Fibroblast of skin of right quadriceps (primary cell): Measurements from ENCODE around the gene TUBB4A.
"Not testable (repeated sequence)": the region's sequence is repeated elsewhere in the genome, so short reads cannot be mapped to it uniquely, and the experiment has no call there.

Source experiments
- DNase-seq: peaks from one replicate; pipeline ENCODE4 v3.0.0-alpha.2; 2013

TUBB4A gene

DNA sequence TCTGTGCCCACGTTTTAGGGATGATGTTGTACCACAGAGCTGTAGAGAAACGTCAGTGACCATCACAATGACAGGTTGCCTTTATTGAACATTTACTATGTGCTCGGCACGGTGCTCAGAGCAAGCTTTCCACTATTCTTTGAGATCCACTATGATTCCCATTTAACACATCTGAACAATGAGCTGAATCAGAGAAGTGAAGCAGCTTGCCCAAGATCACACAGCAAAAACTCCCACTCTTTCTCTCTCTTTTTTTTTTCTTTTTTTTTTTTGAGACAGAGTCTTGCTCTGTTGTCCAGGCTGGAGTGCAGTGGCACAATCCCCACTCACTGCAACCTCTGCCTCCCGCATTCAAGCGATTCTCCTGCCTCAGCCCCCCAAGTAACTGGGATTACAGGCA lies 20.6 kb upstream of the TUBB4A start:
- no peak for DNase-seq

DNA sequence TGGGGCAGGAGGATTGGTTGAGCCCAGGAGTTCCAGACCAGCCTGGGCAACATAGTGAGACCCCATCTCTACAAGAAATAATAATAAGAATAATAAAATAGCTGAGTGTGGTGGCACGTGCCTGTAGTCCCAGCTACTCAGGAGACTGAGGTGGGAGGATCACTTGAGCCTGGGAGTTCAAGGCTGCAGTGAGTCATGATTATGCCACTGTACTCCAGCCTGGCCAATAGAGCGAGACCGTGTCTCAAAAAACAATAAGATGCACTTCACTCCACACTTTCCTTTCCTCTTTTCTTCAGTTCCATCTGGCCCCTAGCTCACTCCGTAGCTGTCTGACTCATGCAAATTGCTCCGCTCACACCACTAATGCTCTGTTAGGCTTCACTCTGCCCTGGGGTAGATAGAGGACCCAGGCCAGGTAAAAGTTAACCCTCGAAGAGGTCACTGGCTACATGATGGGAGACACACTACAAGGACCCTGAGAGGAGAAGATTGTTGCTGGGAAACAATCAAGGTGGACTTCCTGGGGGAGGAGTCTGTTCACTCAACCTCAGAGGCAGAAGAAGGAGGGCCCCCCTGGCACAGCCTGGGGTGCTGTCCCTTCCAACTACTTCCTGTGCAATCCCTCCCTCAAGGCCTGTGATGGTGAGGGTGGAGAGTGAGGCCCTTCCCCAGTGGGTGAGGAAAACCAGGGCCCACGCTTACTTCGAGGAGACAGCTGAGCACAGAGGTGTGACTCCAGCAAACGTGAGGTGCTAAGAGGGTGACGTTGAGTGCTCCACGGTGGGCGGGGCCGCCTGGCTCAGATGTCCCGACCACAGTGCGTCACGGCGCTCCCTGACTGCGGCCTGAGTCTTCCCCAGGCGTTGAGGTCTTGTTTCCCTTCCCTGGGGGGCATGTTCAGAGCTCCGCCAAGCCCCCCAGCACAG lies 19.9 kb upstream of the TUBB4A start:
- no peak for DNase-seq

DNA sequence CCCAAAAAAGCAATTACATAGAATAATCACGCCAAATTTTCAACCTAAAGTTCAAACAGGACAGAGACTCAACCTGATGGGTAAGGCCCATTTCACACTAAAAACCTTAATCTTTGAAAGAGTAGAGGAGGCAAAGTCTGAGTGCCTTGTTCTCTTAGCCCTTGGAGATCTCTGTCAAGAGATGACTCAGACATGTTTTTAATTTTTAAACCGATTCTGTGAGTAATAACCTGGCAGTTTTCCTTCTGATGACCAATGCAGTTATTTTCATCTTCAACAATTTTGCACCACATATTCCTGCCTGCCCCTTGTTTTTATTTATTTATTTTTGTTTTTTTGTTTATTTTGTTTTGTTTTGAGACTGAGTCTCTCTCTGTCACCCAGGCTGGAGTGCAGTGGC lies 17.2 kb upstream of the TUBB4A start:
- peak; percentile 80 for DNase-seq

DNA sequence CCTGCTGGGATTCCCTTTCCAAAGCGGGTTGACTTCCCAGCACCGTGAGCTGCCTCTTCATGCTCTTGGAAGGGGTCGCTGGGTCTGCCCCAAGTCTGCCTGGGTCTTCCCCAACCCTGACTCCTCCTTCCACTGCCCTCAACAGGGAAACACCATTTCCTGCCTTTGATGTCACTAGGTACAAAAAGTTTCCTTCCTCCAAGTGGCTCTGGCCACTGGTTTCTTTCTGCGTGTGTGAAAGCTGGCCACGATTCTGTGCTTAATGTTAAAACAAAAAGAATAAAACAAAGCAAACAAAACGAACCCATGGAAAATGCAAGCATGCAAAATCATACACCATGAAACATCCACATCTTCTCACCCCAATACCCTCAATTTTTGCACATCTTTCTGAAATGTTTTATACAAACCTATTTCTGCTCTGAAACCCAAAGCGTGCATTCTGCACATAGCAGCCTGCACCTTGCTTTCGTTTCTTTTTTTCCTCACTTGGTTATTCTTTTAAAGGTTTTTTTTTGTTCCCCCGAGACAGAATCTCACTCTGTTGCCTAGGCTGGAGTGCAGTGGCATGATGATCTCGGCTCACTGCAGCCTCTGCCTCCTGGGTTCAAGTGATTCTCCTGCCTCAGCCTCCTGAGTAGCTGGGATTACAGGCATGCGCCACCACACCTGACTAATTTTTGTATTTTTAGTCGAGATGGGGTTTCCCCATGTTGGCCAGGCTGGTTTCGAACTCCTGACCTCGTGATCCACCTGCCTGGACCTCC lies 16.2 kb upstream of the TUBB4A start:
- no peak for DNase-seq

DNA sequence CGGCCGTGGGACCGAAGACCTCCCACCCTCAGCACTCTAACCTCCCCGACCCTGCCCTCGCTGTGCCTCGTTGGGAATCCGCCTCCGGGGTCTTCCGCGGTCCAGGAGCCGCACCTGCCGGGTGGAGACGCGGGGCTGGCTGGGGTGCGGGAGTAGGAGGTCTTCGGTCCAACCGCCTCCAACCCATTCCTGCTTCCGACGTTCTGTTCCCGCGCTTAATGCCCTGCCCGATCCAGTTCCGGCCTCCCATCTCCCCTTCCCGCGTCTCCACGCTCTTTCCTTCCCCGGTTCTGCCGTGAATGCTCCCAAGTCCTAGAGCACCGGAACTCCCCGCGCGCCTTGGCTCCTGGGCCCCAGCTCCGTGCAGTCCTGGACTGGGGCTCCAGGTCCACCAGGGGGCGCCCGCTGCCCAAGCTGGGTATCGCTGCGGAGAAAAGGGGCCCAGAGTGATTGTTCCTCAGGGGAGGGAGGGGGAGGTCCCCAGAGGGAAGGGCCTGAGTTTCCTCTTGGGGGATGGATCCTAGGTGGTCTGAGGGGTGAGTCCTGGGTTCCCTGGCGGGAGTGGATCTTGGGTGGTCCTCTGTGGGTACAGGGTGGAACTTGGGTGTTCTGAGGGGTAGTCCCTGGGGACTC lies 14.7 kb upstream of the TUBB4A start:
- peak; percentile 83 for DNase-seq

DNA sequence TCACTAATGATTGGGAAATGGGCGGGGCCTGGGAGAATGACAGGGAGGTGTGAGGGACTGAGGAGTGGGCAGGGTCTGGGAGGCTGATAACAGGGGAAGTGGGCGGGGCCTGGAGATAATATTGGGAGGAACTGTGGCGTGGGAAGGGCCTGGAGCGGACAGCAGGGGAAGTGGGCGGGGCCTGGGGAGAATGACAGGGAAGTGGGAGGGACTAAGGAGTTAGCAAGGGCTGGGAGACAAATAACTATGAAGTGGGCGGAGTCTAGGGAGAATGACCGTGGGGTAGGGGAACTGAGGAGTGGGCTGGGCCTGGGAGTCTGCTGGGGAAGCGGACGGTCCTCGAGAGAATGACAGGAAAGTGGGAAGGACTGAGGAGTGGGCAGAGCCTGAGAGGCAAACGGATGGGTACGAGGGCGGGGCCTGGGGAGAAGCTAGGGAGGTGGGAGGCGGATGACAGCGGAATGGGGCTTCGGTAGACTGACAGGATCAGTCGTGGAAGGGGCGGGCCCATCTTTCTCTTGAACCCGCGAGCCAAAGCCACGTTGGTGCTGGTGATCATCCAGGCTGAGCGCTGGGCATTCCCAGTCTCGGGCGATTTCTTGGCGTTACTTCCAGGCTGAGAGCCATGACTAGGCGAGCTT lies 14.0 kb upstream of the TUBB4A start:
- peak; percentile 90 for DNase-seq

DNA sequence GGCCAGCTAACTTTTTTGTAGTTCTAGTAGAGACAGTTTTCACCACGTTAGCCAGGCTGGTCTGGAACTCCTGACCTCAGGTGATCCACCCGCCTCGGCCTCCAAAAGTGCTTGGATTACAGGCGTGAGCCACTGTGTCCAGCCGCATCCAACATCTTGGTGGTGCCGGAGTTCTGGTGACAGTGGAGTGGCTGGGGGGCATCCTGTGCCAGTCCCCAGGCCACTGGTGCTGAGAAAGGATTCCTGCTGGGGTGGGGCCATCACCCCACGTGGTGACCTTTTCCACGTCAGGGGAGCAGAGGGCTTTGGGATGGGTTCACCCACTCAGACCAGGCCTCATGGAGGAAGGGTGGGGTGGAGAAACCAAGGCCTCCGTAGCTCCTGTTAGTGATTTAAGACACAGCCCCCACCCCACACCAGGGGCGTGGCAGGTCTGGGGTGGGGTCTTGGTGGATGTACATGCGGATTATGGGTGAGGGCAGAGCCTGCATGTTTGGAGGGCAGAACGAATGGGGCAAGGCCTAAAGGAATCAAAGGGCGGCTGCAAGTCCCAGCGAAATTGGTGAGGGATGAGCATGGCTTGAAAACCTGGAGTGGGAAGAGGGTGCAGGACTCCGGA lies 12.9 kb upstream of the TUBB4A start:
- DNase-seq: no peak

DNA sequence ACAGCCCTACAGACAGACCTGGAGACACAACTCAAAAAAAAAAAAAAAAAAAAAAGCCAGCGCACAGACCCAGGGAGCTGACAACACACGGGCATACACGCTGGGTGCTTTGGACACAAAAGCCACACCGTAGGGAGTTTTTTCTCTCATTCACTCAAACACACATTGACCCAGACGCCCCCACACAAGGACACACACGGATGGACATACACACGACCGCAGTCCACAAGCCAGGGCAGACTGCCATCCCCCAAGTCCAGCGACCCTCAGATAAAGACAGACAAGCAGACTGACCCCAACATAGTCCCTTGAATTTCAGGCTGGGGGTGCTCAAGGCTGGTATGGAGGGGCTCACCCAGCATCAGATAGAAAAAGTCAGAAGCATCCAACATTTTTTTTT lies 12.0 kb upstream of the TUBB4A start:
- DNase-seq: no peak

DNA sequence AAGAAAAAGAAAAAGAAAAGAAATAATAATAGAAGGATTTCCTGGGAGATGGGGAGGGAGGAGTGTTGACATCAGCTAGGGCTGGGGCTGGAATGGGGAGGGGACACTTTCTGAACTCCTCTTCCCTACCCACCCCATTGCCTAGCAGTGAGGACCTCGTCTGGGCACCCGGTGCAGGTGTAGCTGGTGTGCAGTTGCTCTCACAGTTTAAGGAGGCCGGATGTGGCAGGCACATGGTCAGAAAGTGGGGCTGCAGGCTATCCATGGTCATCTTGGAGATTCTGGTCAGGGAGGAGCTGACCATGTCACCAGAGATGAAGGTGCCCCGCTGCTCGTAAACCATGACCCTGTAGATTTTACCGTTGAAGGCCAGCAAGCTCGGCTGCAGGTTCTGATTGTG lies 8.5 kb upstream of the TUBB4A start:
- no peak for DNase-seq

DNA sequence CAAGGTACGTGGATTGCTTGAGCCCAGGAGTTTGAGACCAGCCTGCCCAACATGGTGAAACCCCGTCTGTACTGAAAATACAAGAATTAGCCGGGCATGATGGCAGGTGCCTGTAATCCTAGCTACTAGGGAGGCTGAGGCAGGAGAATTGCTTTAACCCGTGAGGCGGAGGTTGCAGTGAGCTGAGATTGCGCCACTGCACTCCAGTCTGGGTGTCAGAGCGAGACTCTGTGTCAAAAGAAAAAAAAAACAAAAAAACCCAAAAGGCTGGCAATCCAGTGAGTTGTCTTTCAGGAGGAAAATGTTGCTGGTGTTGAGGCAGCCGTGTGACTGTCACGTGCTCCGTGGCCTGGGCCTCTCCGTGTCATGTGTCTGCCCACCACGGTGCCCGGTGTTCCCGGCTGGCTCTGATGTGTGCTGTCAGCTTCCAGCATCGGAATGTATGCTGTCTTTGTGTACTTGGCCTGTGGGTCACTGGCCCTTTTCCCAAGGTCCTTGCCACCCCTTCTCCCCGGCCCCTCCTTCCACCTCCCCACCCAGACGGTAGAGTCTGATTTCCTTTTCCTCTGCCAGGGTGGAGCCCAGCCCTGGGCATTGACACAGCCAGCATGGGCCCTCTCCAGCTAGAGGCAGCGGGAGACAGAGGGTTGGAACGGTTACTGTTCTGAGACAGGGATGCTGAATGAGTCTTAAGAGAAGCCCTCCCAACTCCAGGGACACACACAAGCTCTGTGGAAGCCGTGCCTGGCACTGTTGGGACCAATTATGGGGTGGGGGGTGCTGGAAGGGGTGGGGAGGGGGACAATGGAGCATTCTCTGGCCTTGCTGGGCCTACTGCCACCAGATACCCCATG lies 7.2 kb upstream of the TUBB4A start:
- DNase-seq: no peak

DNA sequence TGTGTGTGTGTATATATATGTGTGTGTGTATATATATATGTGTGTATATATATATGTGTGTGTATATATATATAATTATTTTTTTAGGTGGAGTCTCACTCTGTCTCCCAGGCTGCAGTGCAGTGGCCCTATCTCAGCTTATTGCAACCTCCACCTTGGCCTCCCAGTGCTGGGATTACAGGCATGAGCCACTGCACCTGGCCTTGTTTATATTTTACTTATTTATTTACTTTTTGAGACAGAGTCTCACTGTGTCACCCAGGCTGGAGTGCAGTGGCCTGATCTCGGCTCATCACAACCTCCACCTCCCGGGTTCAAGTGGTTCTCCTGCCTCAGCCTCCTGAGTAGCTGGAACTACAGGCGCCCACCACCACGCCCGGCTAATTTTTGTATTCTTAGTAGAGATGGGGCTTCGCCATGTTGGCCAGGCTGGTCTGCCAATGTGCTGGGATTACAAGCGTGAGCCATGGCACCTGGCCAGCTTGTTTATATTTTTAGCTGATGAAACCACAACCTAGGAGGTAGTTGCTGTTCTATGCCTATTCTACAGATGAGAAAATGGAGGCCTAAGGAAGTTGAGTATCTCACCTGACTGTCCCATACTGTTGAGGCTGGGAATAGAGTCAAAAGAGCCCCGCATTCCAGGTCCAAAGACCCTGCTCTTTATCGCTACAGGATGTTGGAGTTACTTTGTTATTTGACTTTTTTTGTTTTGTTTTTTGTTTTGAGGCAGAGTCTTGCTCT lies 6.1 kb upstream of the TUBB4A start:
- DNase-seq: not testable (repeated sequence)

DNA sequence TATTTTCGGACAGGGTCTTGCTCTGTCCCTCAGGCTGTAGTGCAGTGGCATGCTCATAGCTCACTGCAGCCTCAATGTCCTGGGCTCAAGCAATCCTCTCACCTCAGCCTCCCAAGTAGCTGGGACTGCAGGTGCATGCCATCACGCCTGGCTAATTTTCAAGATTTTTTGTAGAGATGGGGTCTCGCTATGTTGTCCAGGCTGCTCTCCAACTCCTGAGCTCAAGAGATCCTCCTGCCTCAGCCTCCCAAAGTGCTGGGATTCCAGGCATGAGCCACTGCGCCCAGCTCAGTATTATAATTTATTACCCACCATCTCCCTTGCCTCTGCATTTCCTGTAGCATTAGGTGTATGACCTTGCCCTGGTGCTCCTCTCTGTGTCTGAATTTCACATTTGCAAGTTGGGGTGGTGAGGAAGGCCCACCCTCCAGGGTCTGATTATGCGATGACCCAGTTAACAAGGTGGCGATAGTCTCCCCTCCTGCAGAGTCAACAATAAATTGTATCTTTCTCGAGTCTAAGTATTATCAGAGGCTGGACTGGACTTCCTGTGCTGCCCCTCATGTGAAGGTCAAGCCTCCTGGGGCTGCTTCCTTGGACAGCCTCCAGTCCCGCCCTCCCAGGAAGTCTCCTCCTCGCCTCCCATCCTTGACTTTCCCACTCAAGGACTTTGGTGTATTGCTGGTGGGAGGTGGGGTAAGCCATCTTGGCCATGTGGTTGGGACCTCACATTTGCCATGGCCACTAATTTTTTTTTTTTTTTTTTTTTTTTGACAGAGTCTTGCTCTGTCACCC lies 1.5 kb upstream of the TUBB4A start:
- no peak for DNase-seq

DNA sequence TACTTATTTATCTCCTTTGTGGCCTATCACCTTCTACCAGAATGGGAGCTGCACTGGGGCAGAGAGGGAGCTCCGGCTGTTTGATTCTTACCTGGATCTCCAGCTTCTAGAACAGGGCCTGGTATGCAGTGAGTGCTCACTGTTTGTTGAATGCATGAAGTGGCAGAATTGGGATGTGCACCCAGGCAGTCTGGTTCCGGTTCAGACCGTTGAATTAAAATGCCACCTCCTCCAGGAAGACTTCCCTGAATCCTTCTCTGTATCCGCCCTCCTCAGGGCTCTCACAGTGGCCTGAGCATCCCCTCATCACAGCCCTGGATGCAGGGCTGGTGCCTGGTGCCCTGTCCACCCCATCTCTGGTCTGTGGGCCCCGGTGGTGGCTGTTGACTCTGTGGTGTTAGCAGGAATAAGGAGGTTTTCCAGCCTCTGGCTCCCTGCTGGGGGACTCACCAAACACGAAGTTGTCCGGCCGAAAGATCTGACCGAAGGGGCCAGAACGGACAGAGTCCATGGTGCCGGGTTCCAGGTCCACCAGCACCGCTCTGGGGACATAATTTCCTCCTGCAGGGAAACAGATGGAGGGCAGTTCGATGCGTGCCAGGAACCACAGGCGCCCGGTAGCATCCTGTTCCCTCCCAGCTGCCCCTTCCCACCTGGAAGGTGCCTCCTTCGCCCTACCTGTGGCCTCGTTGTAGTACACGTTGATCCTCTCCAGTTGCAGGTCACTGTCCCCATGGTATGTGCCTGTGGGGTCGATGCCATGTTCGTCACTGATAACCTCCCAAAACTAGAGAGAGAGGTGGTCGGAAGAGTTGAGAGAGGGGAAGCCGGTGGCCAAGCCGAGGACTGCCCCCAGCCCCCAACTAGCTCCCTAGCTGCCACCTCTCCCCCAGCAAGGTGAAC lies 1.0 kb downstream of the TUBB4A start:
- no peak for DNase-seq

DNA sequence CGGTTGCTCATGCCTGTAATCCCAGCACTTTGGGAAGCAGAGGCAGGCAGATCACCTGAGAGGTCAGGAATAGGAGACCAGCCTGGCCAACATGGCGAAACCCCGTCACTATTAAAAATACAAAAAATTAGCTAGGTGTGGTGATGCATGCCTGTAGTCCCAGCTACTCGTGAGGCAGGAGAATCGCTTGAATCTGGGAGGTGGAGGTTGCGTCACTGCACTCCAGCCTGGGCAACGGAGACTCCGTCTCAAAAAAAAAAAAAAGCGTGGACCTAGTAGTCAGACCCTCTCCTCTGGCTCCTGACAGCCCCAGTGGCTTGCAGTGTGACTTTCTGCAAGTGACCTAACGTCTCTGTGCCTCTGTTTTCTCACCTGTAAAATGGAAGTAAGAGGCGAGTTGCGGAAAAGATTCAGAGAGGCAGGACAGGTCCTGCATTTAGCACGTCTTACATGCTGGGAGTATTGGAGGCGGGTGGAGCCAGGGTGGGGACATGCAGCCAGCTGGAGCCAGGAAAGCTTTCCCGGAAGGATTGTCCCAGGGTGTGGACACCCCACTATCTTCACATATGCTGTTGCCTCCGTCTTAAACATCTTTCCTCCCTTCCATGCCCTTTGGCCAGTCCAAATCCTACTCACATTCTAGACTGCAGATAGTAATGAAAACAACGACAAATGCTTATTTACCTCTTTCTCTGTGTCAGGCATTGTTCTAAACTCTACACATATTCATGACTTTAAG lies 2.9 kb downstream of the TUBB4A start:
- DNase-seq: no peak

DNA sequence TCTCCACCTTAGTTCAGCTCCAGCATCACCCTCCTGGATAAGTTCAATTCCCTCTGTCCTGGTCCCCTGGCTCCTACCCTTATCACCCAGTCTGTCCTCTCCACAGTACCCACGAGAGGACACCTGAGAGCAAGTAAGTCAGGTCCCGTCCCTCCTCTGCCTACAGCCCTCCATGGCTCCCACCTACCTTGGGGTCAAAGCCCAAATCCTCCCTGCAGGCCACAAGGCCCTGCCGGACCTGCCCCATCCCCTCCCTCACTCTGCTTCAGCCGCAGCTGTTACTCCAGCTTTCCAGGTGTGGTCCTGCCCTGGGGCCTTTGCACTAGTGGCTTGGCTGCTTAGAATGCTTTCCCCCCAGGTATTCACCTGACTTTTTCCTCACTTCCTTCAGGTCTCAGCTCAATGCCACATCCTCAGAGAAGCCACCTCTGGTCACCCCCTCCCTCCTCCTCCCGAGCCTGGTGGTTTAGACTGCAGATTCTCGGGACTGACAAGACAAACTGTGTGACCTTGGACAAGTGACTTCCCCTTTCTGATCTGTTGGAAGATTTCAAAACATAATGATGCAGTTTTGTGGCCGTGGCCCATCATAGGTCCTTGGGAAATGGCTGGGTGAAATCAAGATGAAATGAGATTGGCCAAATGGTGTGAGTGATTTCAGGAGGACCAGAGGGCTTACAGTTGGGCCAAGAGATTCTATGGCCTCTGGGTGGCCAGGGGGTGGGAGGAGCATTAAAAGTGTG lies 3.6 kb downstream of the TUBB4A start:
- DNase-seq: no peak

DNA sequence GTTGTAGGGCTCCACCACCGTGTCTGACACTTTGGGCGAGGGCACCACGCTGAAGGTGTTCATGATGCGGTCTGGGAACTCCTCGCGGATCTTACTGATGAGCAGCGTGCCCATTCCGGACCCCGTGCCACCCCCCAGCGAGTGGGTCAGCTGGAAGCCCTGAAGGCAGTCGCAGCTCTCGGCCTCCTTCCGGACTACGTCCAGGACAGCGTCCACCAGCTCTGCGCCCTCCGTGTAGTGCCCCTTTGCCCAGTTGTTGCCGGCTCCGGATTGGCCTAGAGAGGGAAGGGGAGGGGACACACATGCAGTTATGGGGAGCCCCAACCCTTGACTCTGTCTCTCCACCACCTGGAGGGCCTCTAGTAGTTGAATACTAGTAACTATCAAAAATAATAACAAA lies 6.2 kb downstream of the TUBB4A start:
- no peak for DNase-seq

DNA sequence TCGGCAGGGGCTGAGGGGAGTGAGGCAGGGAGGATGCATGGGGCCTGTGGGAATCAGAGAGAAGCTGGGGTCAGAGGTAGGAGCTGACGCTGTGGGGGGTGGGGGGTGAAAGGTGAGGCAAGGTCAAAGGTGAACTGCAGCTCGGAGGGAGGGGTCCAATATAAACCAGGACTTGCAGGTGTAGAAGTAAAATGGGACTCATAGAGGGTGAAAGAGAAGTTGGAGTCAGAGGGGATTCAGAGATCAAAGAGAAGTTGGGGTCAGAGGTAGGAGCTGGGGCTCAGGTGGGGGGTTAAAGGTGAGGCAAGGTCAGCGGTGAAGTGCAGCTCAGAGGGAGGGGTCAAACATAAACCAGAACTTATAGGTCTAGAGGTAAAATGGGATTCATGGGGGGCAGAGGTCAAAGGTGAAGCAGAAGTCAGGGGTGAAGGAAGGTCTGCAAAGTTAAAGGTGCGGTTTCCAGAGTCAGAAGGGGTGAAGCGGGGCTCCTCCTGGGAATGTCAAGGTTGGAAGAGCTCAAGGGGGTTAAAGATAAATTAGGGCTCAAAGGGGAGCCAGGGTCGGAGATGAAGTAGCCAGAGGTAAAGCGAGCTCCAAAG lies 7.6 kb downstream of the TUBB4A start:
- no peak for DNase-seq
